SK-N-SH treated with all-trans-retinoic acid at 6 μM for 48 hours (cell line): ENCODE results near the gene PCSK1.

ENCODE experiments used
- ATAC-seq: fragments of 200-7000 bp; cut with Tn5 transposase; 3 replicates; pipeline ENCODE4 v1.9.1; 2020; ENCODE audit warnings: mild to moderate bottlenecking, moderate library complexity
- ARNTL ChIP-seq: fragments of 450-650 bp; formaldehyde crosslinking; IDR thresholded peaks from 2 replicates; pipeline ENCODE4 v1.5.0; 2020; ENCODE audit warnings: low read depth, mild to moderate bottlenecking, moderate library complexity, borderline replicate concordance
- CREB5 ChIP-seq: fragments of 250-450 bp; sonication (Bioruptor Pico); IDR thresholded peaks from 2 replicates; pipeline ENCODE4 v1.5.1; 2020; ENCODE audit warnings: low read depth, mild to moderate bottlenecking, moderate library complexity
- CSRNP3 ChIP-seq: fragments of 250-450 bp; sonication (Bioruptor Pico); IDR thresholded peaks from 2 replicates; pipeline ENCODE4 v1.5.1; 2021; ENCODE audit warnings: mild to moderate bottlenecking, moderate library complexity
- ESRRG ChIP-seq: fragments of 250-450 bp; sonication (Bioruptor Pico); IDR thresholded peaks from 2 replicates; pipeline ENCODE4 v1.6.1; 2021; ENCODE audit warnings: mild to moderate bottlenecking
- GLIS3 ChIP-seq: fragments of 250-450 bp; sonication (Bioruptor Pico); IDR thresholded peaks from 2 replicates; pipeline ENCODE4 v1.5.0; 2020; ENCODE audit warnings: mild to moderate bottlenecking, moderate library complexity
- ISL1 ChIP-seq: fragments of 250-450 bp; sonication (Bioruptor Pico); IDR thresholded peaks from 2 replicates; pipeline ENCODE4 v2.1.2; 2022; ENCODE audit warnings: mild to moderate bottlenecking, moderate library complexity
- OSR1 ChIP-seq: fragments of 250-450 bp; sonication (Bioruptor Pico); IDR thresholded peaks from 2 replicates; pipeline ENCODE4 v1.8.0; 2022; ENCODE audit warnings: moderate library complexity, mild to moderate bottlenecking, inconsistent platforms
- PATZ1 ChIP-seq: fragments of 250-450 bp; sonication (Bioruptor Pico); IDR thresholded peaks from 2 replicates; pipeline ENCODE4 v1.8.0; 2020; ENCODE audit warnings: mild to moderate bottlenecking, moderate library complexity, borderline replicate concordance
- POU6F1 ChIP-seq: fragments of 250-450 bp; sonication (Bioruptor Pico); IDR thresholded peaks from 2 replicates; pipeline ENCODE4 v1.8.0; 2021; ENCODE audit warnings: low read depth, mild to moderate bottlenecking, moderate library complexity, borderline replicate concordance
- RARB ChIP-seq: fragments of 250-450 bp; sonication (Bioruptor Pico); IDR thresholded peaks from 2 replicates; pipeline ENCODE4 v1.8.0; 2021; ENCODE audit warnings: mild to moderate bottlenecking, moderate library complexity
- SNAI2 ChIP-seq: fragments of 250-450 bp; sonication (Bioruptor Pico); IDR thresholded peaks from 2 replicates; pipeline ENCODE4 v1.5.0; 2020; ENCODE audit warnings: mild to moderate bottlenecking, moderate library complexity
- TCF4 ChIP-seq: fragments of 250-450 bp; sonication (Bioruptor Pico); IDR thresholded peaks from 2 replicates; pipeline ENCODE4 v1.8.0; 2021; ENCODE audit warnings: mild to moderate bottlenecking, moderate library complexity, borderline replicate concordance
- TOX ChIP-seq: fragments of 250-450 bp; sonication (Bioruptor Pico); IDR thresholded peaks from 2 replicates; pipeline ENCODE4 v1.8.0; 2021; ENCODE audit warnings: mild to moderate bottlenecking, moderate library complexity, borderline replicate concordance
- TSHZ2 ChIP-seq: fragments of 250-450 bp; sonication (Bioruptor Pico); IDR thresholded peaks from 2 replicates; pipeline ENCODE4 v1.5.0; 2020; ENCODE audit warnings: mild to moderate bottlenecking, moderate library complexity
- ZFP3 ChIP-seq: fragments of 250-450 bp; sonication (Bioruptor Pico); IDR thresholded peaks from 2 replicates; pipeline ENCODE4 v1.5.0; 2020; ENCODE audit warnings: mild to moderate bottlenecking, moderate library complexity
- ZFP30 ChIP-seq: fragments of 450-650 bp; formaldehyde crosslinking; IDR thresholded peaks from 2 replicates; pipeline ENCODE4 v1.5.0; 2022; ENCODE audit warnings: mild to moderate bottlenecking, moderate library complexity
- ZNF565 ChIP-seq: fragments of 450-650 bp; formaldehyde crosslinking; conservative IDR thresholded peaks from 2 replicates; pipeline ENCODE4 v1.5.0; 2020; ENCODE audit warnings: low read depth, mild to moderate bottlenecking, moderate library complexity
- ZNF70 ChIP-seq: fragments of 450-650 bp; formaldehyde crosslinking; IDR thresholded peaks from 2 replicates; pipeline ENCODE4 v1.5.0; 2020; ENCODE audit warnings: mild to moderate bottlenecking, moderate library complexity
- ZNF8 ChIP-seq: fragments of 450-650 bp; formaldehyde crosslinking; IDR thresholded peaks from 2 replicates; pipeline ENCODE4 v1.5.0; 2020; ENCODE audit warnings: mild to moderate bottlenecking, moderate library complexity

Gene PCSK1

GRCh38 chr5:96354237-96354636 is 78.8 kb downstream of the PCSK1 start:
- ATAC-seq = no peak
- no peak for TF ChIP-seq TOX
- TF ChIP-seq TSHZ2 = no peak
- TF ChIP-seq RARB (CRISPR knock-in tag) = no peak
- no peak for TF ChIP-seq CSRNP3

GRCh38 chr5:96353220-96353619 is 79.8 kb downstream of the PCSK1 start:
- ATAC-seq = no peak
- TF ChIP-seq ZFP3 = no peak
- TF ChIP-seq TSHZ2 = no peak
- TF ChIP-seq CREB5 = no peak
- TF ChIP-seq ZNF565 (CRISPR knock-in tag) = no peak
- no peak for TF ChIP-seq ZNF8 (CRISPR knock-in tag)
- TF ChIP-seq TOX = no peak
- no peak for TF ChIP-seq ZNF70 (CRISPR knock-in tag)
- no peak for TF ChIP-seq GLIS3
- TF ChIP-seq RARB (CRISPR knock-in tag) = no peak
- TF ChIP-seq ISL1 (CRISPR knock-in tag) = no peak
- no peak for TF ChIP-seq POU6F1 (CRISPR knock-in tag)
- no peak for TF ChIP-seq PATZ1 (CRISPR knock-in tag)
- TF ChIP-seq, all 23 proteins: peak for 0

GRCh38 chr5:96350678-96351077 is 82.4 kb downstream of the PCSK1 start:
- ATAC-seq = no peak
- TF ChIP-seq TOX (no peak), SNAI2 (CRISPR knock-in tag) (no peak), OSR1 (CRISPR knock-in tag) (no peak), ZNF8 (CRISPR knock-in tag) (no peak), ZFP3 (no peak), GLIS3 (no peak), ZFP30 (CRISPR knock-in tag) (no peak), CREB5 (no peak), ESRRG (CRISPR knock-in tag) (no peak), PATZ1 (CRISPR knock-in tag) (no peak), TCF4 (CRISPR knock-in tag) (no peak), ZNF565 (CRISPR knock-in tag) (no peak), ARNTL (no peak), ISL1 (CRISPR knock-in tag) (no peak), RARB (CRISPR knock-in tag) (no peak)
